Hematopoietic multipotent progenitor cell treated with erythropoietin and hydrocortisone succinate and interleukin-3 and kit ligand, for 8 days (in vitro differentiated cells): ENCODE measurements around the gene MARVELD2.
A peak's percentile ranks its signal among the peaks of the same experiment; 100 is the strongest.
"Not testable (repeated sequence)": the region's sequence is repeated elsewhere in the genome, so short reads cannot be mapped to it uniquely, and the experiment has no call there.

ENCODE experiments used
- DNase-seq: peaks from one replicate; pipeline ENCODE4 v3.0.0-alpha.2; 2015

MARVELD2 gene

DNA sequence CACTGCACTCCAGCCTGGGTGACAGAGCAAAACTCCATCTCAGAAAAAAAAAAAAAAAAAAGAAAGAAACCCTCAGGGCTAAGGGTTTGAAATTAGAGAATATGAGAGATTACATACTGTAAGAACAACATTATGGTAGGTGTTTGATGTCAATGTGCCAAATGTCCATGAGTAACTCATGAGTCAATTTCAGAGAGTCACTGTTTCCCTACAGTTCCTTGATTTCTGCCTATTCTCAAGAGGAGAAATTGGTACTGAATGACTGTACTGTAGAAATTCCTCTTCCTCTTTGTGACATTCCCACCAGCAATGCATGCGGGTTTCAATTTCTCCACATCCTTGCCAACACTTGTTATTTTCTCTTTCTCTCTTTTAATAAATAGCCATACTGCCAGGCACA is 35.2 kb downstream of the MARVELD2 start:
- no peak for DNase-seq

DNA sequence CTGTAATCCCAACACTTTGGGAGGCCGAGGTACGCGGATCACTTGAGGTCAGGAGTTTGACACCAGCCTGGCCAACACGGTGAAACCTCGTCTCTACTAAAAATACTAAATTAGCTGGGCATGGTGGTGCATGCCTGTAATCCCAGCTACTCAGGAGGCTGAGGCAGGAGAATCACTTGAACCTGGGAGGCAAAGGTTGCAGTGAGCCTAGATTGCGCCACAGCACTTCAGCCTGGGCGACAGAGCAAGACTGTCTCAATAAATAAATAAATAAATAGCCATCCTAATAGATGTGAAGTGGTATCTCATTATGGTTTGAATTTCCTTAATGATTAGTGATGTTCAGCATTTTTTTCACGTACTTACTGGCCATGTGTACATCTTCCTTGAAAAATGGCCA is 35.6 kb downstream of the MARVELD2 start:
- not testable (repeated sequence) for DNase-seq

DNA sequence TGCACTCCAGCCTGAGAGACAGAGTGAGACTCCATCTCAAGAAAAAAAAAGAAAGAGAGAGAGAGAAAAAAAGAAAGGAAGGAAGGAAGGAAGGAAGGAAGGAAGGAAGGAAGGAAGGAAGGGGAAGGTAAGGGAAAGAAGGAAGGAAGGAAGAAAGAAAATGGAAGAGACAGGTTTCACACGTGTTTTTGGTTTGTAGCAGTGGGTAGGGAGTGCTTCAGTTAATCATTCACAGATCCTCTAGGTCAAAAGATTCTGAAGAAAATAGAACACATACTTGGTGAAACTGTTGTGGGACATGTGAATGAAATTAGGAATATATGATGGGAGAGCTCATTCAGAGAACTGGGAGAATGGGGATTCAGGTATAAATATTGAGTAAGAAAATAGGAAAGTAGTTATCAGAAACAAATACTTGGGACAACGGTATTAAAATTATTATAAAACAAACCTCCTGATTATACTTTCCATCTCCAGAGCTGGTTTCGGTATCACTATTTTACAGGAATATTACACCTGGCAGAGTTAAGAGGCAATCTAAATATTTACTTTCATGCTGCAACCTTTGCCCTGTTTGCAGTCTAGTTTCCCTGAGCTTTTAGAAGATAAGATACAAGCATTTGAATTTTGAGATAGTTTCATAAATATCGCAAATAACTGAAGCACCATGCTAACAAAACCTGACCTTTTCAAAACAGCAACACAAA is 37.2 kb downstream of the MARVELD2 start:
- DNase-seq: no peak

GRCh38 chr5:69453487-69453886 is 38.6 kb downstream of the MARVELD2 start:
- DNase-seq: not testable (repeated sequence)

- no peak for DNase-seq
Observed at GRCh38 chr5:69454460-69455249, 39.7 kb downstream of the MARVELD2 start.

- DNase-seq: not testable (repeated sequence)
Observed at GRCh38 chr5:69455428-69455988, 40.6 kb downstream of the MARVELD2 start.

DNA sequence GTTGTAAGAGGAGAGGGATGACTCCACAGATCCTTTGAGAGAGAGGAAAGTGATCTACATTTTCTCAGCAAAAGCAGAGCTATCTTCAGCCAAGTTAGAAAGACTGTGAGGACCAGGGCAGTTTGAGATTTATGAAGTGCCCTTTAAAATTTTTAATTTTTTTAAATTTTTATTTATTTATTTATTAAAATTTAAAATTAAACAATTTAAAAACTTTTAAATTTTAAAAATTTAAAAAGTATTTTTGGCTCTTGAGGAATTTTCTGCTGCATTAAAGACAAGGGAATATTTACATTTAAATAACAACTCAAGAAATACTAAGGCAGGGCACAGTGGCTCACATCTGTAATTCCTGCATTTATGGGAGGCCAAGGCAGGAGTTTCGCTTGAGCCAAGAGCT is 47.3 kb downstream of the MARVELD2 start:
- no peak for DNase-seq

GRCh38 chr5:69466375-69466774 is 51.5 kb downstream of the MARVELD2 start:
- not testable (repeated sequence) for DNase-seq

GRCh38 chr5:69467442-69468225 is 52.7 kb downstream of the MARVELD2 start:
- DNase-seq: no peak

DNA sequence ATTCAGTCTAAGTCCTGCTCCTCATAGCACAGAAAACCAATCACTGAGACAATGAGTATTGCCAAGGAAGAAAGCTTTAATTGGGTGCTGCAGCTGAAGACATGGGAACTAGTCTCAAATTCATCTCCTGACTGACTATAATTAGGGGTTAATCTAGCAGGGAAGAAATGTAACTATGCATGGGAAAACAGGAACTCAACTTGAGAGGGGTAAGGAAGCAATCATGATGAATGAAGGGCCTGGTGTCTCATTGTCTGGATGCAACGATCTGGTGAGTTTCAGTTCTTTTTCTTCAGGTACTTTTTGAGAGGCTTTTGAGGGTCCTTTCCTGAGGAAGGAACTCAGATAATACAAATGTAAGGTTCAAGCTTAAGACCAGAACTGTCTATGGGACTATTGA is 53.7 kb downstream of the MARVELD2 start:
- no peak for DNase-seq

GRCh38 chr5:69471516-69471915 is 56.6 kb downstream of the MARVELD2 start:
- DNase-seq: not testable (repeated sequence)

DNA sequence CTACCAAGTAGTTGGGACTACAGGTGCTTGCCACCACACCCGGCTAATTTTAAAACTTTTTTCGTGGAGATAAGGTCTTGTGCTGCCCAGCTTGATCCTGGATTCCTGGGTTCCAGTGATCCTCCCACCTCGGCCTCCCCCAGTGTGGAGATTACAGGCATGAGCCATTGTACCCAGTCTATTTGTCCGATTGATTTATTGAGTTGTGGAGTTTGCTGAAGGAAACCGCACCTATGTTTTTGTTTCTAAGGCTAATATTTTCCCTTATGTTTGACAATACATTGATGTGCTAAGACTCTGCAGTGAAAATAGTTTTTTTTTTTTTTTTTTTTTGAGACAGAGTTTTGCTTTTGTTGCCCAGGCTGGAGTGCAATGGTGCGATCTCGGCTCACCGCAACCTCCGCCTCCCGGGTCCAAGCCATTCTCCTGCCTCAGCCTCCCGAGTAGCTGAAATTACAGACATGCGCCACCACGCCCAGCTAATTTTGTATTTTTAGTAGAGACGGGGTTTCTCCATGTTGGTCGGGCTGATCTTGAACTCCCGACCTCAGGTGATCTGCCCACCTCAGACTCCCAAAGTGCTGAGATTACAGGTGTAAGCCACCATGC is 57.7 kb downstream of the MARVELD2 start:
- not testable (repeated sequence) for DNase-seq

- no peak for DNase-seq
Observed at GRCh38 chr5:69477170-69477569, 62.3 kb downstream of the MARVELD2 start.

DNA sequence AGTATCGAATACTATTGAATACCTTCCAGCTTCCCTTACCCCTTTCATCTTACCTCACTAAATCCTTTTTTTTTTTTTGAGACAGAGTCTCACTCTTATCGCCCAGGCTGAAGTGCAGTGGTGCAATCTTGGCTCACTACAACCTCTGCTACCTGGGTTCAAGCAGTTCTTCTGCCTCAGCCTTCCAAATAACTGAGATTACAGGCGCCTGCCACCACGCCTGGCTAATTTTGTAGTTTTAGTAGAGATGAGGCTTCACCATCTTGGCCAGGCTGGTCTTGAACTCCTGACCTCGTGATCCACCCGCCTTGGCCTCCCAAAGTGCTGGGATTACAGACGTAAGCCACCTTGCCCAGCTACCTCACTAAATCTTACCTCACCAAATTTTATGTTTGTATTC is 63.4 kb downstream of the MARVELD2 start:
- DNase-seq: not testable (repeated sequence)

DNA sequence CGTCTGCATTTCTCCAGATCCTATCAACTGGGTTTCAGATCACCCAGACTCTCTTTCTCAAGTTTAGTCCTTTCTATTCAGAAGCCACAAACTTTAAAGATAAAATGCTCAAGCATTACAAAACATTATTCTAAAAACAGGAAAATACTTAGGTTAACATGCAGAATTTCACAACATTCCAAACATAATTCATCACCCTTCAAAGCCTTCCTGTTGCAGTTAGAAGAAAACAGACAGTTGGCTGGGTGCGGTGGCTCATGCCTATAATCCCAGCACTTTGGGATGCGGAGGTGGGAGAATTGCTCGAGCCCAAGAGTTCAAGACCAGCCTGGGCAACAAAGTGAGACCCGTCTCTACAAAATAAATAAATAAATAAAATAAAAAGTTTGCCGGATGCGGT is 70.0 kb downstream of the MARVELD2 start:
- DNase-seq: no peak

GRCh38 chr5:69485471-69485870 is 70.6 kb downstream of the MARVELD2 start:
- no peak for DNase-seq

GRCh38 chr5:69489246-69489645 is 74.3 kb downstream of the MARVELD2 start:
- DNase-seq: no peak

- no peak for DNase-seq
Observed at GRCh38 chr5:69491027-69491426, 76.1 kb downstream of the MARVELD2 start.

DNA sequence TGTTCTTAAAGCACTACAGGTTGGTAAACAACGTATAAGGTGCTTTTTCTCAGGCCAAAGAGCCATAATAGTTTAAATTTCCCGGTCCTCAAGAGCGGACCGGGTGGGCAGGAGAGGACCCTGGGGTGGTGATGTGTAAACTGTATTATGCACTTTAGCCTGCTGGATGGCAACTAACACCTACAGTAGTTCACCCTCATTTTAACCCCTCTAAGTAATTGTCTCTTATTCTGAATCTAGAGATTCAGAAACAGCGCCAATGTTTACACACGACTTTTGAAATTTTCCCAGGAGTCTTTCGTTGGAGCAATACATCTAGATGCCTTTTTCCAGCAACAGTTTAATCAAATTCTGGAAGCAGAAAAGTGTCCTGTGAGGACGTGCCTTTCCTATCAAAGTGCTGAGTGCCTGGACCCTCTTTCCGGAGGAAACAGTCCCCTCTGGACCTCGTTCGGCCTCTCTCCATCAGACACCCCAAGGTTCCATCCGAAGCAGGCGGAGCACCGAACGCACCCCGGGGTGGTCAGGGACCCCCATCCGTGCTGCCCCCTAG is 77.0 kb downstream of the MARVELD2 start:
- no peak for DNase-seq

DNA sequence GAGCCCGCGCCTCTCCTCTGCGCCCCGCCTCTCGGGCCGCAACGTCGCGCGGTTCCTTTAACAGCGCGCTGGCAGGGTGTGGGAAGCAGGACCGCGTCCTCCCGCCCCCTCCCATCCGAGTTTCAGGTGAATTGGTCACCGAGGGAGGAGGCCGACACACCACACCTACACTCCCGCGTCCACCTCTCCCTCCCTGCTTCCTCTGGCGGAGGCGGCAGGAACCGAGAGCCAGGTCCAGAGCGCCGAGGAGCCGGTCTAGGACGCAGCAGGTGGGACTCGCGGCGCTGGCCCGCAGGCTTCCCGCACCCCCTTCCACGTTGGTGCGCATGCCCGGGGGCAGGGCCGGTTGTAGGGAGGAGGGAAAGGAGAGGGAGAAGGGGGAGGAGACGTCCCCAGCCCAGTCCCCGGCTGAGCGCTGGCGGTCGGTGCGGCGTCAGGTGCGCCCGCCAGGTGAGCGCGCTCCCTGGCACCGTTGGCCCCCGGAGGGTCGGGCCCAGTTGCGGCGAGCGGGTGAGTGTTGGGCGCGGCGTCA is 77.5 kb downstream of the MARVELD2 start, which contains the start of gene OCLN:
OCLN (plus strand) TSS at position 400 of the 532 bp plus-strand sequence. CDS start 11,455 bp downstream, outside the sequence.
- peak; percentile 16 for DNase-seq

GRCh38 chr5:69492923-69493395 is 78.0 kb downstream of the MARVELD2 start:
- DNase-seq: no peak
